H1 (cell line): ENCODE results near the gene MBD3L1. TPM values are rescaled to one million over a fixed set of nuclear protein-coding genes. Genes with fewer than 3 reads are reported as not detected.

ENCODE experiments used
- BRCA1 ChIP-seq: IDR thresholded peaks from 2 replicates; pipeline ENCODE4 v1.6.1; 2012; ENCODE audit warnings: low read depth, low read length, improper control_type of control experiment
- CBX5 ChIP-seq: fragments of 300-800, 300-1000 bp; sonication (generic); IDR thresholded peaks from 2 replicates; pipeline ENCODE4 v1.7.1; 2016; ENCODE audit warnings: antibody characterized with exemption, low read length, low read depth
- CBX8 ChIP-seq: fragments of 300-800, 300-1000 bp; sonication (generic); IDR thresholded peaks from 2 replicates; pipeline ENCODE4 v1.7.1; 2016; ENCODE audit warnings: low read depth, low read length, borderline replicate concordance
- CHD1 ChIP-seq: IDR thresholded peaks from 2 replicates; pipeline ENCODE4 v1.6.1; 2012; ENCODE audit warnings: low read depth, low read length, improper control_type of control experiment
- EGR1 ChIP-seq: IDR thresholded peaks from 2 replicates; pipeline ENCODE4 v1.6.1; 2011; ENCODE audit warnings: low read depth, low read length, borderline replicate concordance
- KDM5A ChIP-seq: fragments of 200-600 bp; IDR thresholded peaks from 2 replicates; pipeline ENCODE4 v1.7.1; 2012; ENCODE audit warnings: mild to moderate bottlenecking, low read length, inconsistent platforms, mixed read lengths
- MAFK ChIP-seq: IDR thresholded peaks from 2 replicates; pipeline ENCODE4 v1.6.1; 2012; ENCODE audit warnings: low read depth, mild to moderate bottlenecking, improper control_type of control experiment, low read length
- PHF8 ChIP-seq: fragments of 200-600 bp; sonication (generic); conservative IDR thresholded peaks from 2 replicates; pipeline ENCODE4 v1.7.1; 2012; ENCODE audit warnings: low read depth, mild to moderate bottlenecking, inconsistent platforms, low read length, moderate library complexity
- POLR2AphosphoS5 ChIP-seq: IDR thresholded peaks from 2 replicates; pipeline ENCODE4 v1.6.1; 2011; ENCODE audit warnings: low read depth, low read length
- POU5F1 ChIP-seq: IDR thresholded peaks from 2 replicates; pipeline ENCODE4 v1.6.1; 2011; ENCODE audit warnings: low read depth, mild to moderate bottlenecking, low read length, moderate library complexity
- RBBP5 ChIP-seq: IDR thresholded peaks from 2 replicates; pipeline ENCODE4 v1.7.1; 2012; ENCODE audit warnings: low read depth, mild to moderate bottlenecking, inconsistent platforms, low read length, moderate library complexity, borderline replicate concordance
- SAP30 ChIP-seq: fragments of 300-600 bp; sonication (generic); IDR thresholded peaks from 2 replicates; pipeline ENCODE4 v1.7.1; 2012; ENCODE audit warnings: low read length, moderate library complexity, mild to moderate bottlenecking, inconsistent platforms; ENCODE audit not compliant: insufficient read depth, insufficient replicate concordance
- polyA plus RNA-seq, 7 experiments: library from polyadenylated mRNA; depleted of rRNA in 3 of 7; stranded (reverse) in 5 of 7; unstranded in 2 of 7; fragments of >200 nt in 5 of 7; fragments of 200-250 nt in 2 of 7; gene quantifications; 1 replicate in 5 of 7; 2 replicates in 1 of 7; 4 replicates in 1 of 7; pipeline versions ENCODE4 v1.2.1 to v1.2.3, GENCODE V29; 2011 to 2013; ENCODE audit warnings: missing spikeins in 2 of 7, mixed read lengths in 2 of 7
- total RNA-seq: library from RNA; stranded (reverse); fragmentation: NEBNext Ultra II Directional; extraction: Animal tissue kit (Norgen Biotek cat#: 25700); gene quantifications from 2 replicates; pipeline ENCODE4 v1.2.1, GENCODE V29; 2021

Gene MBD3L1
- total and polyA plus RNA-seq, 2 of the 8 experiments (the other 6 are each of a cell fraction or from before 2014, with no cell fraction given) = not detected

- TF ChIP-seq SAP30 = no peak
- peak; percentile 70; the same call in 1 of the 2 replicates for TF ChIP-seq POLR2AphosphoS5
- no peak for TF ChIP-seq EGR1
- no peak for TF ChIP-seq MAFK
- no peak for TF ChIP-seq CBX5
- TF ChIP-seq KDM5A = peak; percentile 26; the same call in 1 of the 2 replicates
- no peak for TF ChIP-seq CHD1
- no peak for TF ChIP-seq CBX8
- no peak for TF ChIP-seq POU5F1
- TF ChIP-seq RBBP5 = peak; percentile 81; the same call in 1 of the 2 replicates
- peak; percentile 94 for TF ChIP-seq PHF8
- TF ChIP-seq BRCA1 = no peak
Measured at GRCh38 chr19:8832132-8833021, at the start of gene MBD3L1, which contains the start of gene ZNF558 (continued).
